ENCODE measurements around the gene VEGFB.
"Not testable (repeated sequence)": the region's sequence is repeated elsewhere in the genome, so short reads cannot be mapped to it uniquely, and the experiment has no call there.

VEGFB gene

DNA sequence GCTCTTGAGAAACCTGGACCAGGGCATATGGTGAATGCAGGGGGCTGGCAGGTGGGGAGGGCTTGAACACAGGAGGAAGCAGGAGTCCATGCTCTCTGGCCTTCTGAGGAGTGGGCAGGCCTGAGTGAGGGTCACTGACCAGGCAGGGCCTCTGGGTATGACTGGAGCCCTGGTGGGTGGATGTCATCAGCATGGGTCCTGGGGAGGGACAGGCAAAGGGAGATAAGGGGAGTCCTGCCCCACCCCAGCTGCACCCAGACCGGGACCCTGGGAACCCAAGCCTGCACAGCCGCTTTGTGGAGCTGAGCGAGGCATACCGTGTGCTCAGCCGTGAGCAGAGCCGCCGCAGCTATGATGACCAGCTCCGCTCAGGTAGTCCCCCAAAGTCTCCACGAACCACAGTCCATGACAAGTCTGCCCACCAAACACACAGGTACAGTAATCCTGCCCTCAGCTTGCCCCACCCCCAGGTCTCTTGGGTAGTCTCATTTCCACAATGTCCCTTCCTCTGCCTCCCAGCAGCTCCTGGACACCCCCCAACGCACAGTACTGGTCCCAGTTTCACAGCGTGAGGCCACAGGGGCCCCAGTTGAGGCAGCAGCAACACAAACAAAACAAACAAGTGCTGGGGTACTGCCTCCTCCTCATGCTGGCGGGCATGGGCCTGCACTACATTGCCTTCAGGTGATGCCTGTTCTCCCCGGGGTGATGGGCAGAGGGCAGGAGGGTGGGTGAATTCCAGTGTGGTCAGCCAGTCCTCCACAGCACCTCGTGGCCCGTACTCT, 2.0 kb upstream of the VEGFB start:
- DNase-seq (ENCODE audit: low read depth), result no peak

DNA sequence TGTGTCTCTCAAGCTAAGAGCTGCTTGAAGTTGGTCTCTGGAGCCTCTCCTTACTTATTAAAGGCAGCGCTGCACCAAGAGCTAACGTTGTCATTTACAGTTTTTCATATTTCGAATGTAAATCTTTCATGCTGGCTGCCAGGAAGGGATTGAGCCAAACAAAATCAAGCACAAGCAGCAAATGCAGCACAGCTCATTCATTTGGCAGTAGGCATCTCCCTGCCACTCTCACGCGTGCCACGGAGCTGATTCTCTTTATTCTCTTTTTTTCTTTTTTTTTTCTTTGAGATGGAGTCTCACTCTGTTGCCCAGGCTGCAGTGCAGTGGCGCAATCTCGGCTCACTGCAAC, 1.4 kb upstream of the VEGFB start:
- DNase-seq (ENCODE audit: low read depth), result no peak

DNA sequence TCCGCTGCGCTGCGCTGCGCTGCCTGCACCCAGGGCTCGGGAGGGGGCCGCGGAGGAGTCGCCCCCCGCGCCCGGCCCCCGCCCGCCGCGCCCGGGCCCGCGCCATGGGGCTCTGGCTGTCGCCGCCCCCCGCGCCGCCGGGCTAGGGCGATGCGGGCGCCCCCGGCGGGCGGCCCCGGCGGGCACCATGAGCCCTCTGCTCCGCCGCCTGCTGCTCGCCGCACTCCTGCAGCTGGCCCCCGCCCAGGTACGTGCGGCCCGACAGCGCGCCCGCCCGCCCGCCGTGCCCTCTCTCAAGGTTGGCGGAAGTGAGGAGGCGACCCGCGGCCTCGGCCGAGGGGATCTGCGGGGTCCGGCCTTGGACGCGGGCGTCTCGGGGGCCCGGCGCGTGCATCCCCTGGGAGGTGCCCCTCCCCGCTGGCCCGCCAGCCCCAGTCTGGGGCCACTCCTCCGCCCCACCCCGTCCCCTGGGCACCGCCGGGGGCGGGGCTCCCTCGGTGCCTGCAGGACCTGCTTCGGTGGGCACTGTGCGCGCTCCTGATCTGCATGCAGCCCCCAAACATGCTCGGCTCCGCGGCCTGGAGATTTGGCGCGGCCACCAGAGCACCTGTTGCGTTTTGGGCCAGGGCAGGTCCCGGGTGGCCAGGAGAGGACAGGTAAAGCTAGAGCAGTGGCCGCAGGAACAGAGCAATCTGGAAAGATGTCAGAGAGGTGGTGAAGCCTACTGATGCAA, 429 bp downstream of the VEGFB start:
- peak; percentile 30 for DNase-seq (ENCODE audit: low read depth)

DNA sequence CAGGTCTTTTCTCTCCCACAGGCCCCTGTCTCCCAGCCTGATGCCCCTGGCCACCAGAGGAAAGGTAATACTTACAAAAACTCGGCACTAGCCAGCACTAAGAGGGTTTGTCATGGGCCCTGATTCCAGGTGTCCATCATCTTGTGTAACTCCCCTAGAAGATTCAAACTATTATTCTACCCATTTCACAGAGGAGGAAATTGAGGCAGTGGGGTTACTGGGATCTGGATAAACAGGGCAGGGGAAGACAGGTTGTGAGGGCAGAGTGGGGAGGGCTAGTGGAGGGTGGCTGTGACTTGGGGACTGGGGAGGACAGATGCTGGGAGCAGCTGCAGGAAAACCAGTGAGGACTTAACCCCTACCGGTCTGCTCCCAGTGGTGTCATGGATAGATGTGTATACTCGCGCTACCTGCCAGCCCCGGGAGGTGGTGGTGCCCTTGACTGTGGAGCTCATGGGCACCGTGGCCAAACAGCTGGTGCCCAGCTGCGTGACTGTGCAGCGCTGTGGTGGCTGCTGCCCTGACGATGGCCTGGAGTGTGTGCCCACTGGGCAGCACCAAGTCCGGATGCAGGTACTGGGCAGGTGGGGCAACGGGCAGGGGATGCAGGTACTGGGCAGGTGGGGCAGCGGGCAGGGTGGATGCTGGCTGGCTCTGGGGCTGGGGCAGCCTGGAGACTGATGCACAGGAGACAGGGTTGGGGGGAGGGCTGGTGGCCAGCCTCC, 1.2 kb downstream of the VEGFB start:
- DNase-seq (ENCODE audit: low read depth), result no peak

DNA sequence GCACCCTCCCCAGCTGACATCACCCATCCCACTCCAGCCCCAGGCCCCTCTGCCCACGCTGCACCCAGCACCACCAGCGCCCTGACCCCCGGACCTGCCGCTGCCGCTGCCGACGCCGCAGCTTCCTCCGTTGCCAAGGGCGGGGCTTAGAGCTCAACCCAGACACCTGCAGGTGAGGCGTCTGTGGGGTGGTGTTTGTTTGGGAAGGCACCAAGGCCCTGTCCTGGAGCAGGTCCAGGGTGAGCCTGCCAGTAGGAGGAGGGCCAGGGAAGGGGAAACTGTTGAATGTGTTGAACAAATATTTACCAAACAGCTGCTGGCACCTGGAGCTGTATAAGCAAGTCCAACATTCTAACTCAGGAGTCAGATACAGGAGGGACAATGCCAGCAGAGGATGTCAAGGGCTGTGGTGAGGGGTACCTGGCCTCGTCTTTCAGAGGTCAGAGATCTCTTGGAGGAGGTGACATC, 3.1 kb downstream of the VEGFB start:
- DNase-seq (ENCODE audit: low read depth), result no peak

DNA sequence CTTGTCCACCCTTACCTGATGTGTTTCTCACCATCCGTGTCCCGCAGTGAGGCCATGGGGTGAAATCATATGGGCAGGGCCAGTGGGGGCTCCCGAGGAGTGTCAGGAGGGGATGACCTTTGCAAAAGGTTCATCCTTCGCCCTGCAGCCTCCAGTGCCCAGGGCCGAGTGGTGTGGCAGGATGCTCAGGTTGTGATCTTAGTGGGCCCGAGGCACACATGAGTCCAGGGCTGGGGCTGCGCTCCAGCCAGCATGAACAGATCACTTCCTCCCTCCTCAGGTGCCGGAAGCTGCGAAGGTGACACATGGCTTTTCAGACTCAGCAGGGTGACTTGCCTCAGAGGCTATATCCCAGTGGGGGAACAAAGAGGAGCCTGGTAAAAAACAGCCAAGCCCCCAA, 3.7 kb downstream of the VEGFB start:
- DNase-seq (ENCODE audit: low read depth), result no peak

DNA sequence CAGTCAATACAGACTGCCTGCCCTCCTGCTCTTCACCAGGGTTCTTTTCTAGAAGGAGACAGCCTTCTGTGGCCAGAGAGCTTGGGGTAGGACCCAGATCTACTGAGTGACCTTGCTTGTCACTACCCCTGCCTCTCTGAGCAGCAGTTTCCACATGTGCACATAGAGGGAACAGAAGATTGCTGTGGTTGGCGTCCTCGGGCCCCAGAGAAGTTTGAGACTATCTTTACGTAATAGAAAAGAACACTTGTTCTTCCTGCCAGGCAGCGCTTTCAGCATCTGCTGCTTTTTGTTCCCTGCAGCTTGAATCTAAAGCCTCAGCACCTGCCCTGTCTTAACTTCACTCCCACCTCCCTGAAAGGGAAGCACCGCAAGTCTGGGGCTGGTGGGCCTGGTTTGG, 4.6 kb downstream of the VEGFB start:
- DNase-seq (ENCODE audit: low read depth), result no peak

DNA sequence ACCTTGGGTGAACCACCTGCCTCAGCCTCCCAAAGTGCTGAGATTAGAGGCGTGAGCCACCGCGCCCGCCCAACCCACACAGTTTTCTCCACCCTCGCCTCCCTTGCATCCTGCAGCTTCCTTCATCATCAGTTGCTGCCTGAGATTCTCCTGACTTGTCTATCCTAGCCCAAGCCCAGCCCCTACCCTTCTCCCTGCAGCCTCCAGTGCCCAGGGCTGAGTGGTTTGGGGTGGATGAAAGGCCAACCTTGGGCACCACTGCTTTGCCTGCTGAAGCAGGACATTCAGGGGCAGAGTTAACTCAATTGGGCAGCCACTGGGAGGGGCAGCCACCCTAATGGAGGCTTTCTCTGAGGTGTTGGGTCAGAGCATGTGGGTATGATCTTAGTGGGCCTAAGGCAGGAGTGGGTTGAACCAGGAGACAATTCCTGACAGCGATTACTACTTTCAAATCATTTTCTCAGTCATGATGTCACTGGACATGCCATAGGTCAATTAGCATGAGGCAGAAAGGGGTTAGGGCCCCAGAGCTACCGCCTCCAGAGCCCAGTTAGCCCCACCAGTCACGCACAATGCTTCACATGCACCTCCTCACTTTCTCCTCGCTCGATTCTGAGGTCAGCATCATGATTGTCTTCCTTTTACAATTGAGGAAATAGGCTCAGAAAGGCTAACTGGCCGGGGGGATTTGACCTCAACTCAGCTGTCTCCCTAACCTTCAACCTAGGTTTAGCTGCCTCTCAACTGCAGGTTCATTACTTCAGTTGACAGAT, 5.5 kb downstream of the VEGFB start:
- DNase-seq (ENCODE audit: low read depth), result no peak

DNA sequence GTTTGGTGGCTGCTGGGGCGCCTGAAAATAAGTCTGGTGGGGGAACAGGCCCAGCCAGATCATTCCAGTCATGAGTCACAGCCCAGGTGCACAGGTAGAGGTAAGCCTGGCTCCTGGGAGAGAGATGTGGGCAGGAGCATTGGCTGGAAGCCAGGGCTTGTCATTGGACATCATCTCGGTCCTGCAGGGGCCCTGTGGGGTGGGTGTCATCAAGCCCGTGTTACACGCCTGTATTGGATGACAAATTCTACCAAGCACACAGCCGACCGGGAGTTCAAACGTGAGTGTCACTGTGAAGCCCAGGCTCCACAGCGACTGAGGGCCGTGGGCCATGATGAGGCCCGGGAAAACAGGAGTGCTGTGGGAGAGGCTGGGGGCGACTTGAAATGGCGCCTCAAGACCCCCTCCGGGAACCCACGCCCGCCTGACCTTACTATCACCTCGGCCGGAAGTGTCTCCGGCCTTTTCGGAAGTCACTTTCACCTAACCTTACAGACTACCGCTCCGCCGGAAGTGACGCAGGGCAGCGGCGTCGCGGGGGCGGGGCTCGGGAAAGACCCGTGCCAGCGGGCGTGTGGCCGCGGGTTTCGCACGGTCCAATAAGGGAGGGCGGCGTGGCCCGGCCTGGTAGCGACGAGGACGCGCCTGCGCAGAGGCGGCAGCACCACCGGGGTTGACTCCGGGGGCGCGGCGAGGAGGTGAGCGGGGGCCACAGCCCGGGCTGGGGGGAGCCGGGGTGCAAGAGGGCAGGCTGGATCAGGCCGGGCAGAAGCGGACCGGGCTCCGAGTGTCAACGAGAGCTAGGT, 6.3 kb downstream of the VEGFB start, which contains the start of gene FKBP2:
FKBP2 (plus strand) TSS at position 661 of the 806 bp plus-strand sequence. CDS start 1,293 bp downstream, outside the sequence.
- peak; percentile 96 for DNase-seq (ENCODE audit: low read depth)

DNA sequence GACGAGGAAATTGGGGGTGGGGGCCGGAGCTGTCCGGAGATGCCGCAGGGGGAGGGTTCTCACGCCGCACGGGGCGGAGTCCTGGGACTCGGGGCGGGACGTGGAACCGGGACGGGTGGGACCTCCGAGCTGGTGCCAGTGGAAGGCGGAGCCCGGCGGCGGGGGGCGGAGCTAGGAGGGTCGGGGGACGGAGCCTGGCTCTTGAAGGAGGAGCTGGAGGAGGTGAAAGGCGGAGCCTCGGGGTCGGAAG, 6.8 kb downstream of the VEGFB start:
- peak; percentile 99 for DNase-seq (ENCODE audit: low read depth)

DNA sequence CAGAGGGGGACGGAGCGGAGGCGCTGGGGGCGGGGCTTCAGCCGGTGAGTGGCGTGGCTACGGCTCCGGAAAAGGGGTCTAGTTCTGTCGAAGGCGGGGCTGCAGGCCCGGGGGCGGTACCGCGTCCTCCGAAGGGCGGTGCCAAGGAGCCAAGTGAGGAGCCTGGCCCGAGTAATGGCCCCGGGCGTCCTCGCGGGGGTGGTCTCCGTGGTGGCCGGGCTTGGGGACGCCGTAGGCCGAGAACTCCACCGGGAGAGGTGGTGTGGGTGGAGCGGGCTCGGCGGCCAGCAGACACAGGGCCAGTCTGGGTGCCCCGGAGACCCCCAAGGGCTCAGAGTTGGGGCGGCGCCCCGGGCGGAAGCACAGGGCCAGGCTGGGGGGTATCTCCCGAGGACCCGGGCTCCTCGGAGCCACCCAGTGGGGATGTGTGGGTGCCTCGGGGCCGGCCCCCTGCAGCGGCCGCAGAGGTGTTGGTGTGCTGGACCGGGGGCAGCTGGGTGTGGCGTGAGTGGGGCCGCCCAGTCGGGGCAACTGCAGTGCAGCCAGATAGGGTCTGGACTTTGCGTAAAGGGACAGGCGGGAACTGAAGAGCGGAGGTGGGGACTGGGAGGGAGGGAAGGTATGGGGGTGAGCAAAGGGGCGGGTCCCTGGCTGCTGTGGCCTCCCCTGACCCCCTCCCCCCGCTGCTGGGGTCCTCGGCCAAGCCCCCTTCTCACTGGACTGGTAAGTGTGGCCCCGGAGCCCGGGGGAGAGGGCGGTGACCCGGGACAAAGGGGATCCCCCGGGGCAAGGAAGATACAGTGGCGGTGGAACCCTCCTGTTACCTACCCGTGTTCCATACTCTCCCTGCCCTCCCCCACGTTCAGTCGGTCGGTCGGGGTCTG, 7.3 kb downstream of the VEGFB start:
- no peak for DNase-seq (ENCODE audit: low read depth)

DNA sequence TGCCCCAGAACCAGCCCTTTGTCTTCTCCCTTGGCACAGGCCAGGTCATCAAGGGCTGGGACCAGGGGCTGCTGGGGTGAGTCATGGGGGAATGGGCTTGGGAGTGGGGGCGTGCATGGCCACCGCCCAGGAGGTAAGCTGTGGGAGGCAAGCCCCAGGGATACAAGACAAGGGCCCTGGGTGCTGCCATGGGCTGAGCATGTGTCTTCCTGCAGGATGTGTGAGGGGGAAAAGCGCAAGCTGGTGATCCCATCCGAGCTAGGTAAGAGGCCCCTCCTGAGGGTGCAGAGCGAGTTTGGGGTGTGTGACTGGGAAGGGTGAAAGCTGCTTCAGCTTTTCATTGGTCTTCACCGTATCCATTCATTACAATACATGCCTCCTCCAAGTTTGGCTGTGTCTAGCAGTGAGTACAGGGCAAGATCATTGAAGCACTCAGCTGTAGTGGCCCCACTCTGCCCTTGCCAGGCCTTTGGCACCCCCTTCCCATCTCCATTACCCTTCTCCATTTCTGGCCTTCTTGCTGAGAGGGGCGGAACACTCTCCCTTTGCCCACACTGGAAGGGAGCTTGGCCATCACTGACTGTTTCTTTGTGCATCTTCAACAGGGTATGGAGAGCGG, 9.0 kb downstream of the VEGFB start:
- DNase-seq (ENCODE audit: low read depth), result no peak

DNA sequence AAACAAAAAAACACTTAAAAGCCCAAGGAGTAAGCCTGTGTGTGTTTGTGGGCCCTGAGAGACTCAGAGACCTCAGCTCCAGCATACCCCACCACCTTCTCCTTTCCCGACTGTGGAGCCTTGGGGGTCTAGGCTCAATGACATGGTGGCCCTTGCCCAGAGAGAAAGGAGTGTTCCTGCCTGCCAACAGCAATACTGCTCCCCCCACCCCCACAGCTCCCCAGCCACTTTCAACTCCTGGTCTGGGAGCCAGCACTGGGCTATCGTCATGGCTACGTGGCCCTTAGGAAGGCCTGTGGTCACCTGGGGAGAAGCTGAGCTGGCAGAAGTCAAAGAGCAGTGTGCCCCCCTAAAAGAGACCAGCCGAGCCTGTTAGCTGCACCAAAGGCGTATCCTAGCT, 9.7 kb downstream of the VEGFB start:
- DNase-seq (ENCODE audit: low read depth), result no peak

DNA sequence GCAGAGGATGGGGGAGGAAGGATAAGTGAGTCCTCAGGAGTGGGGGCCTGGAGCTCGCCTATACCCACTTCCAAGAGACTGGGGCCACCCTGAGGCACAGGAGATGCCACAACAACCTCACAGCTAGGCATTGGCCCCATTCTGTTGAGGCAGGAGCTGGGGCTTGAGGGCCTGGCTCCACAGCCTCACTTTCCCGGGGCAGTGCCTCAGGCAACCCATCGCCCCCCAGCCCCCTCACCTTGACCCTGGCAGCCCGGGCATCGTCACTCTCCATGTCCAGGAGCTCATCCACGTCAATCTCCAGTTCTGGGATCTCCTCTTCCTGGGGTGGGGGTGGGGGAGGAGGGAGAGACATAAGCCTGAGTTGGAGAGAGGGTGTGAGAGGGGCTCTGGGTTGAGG, 10.6 kb downstream of the VEGFB start:
- no peak for DNase-seq (ENCODE audit: low read depth)

DNA sequence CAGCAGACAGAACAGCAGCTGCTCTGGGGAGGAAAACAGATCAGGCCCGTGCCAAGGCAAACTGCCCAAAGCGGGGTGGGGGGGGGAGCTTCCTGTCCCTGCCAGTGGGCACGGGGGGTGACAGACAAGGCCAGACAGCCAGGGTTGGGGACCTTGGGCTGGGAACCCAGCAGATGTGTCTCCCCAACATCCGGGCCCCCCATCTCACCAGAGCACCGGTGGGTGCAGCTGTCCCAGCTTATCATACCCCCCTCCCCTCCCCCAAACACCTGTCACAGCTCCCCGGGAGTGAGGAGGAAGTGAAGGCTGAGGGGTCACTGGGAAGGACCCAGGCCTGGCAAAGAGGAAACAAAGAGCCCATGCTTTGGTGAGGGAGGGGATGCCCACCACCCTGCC, 11.0 kb downstream of the VEGFB start:
- DNase-seq (ENCODE audit: low read depth), result peak; percentile 51

DNA sequence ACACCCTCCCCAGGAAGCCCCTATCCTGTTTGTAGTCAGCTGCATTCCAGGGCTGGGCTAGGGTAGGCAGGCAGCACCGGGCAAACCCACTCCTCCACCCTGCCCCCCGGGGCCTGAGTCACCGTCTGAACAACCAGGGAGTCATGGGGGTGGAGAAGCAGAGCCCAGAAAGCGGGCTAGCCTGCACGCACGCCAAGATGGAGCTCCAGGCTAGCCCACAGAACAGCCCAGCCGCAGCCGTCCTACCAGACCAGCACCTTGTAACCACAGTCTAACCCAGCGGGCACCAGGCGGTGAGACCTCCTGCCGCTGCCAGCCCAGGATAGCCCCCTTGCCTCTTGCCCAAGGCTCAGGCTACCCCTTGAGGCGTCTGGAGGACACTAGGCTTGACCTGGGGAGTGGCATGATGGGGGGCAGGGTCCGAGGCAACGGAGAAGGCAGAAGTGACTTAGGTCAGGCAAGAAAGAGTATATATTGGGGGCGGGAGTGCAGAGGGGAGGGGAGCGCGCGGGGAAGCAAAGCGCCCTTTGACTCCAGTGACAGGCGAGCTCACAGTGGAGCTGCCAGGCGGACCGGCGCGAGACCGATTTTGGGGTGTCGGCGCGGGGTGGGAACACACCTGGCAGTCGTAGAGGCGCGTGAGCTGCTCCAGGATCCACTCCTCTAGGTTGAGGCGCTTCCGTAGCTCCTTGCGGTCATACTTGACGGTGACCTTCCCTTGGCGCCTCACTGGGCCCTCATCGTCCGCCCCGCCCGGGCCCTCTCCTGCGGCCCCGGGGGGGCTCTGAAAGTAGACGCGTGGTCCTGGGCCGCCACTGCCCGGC, 11.6 kb downstream of the VEGFB start:
- peak; percentile 53 for DNase-seq (ENCODE audit: low read depth)

DNA sequence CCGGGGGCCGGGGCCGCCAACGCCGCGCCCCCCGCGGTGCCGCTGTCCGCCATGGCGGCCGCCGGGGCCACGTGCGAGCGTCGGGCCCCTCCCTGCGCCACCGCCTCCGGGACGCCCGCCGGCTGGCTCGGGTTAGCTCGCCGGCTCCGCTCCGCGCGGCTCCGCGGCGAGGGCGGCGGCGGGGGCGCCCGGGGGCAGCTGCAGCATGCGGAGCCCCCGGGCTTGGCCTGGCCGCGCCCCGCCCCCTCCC, 12.2 kb downstream of the VEGFB start:
- DNase-seq (ENCODE audit: low read depth), result not testable (repeated sequence)

DNA sequence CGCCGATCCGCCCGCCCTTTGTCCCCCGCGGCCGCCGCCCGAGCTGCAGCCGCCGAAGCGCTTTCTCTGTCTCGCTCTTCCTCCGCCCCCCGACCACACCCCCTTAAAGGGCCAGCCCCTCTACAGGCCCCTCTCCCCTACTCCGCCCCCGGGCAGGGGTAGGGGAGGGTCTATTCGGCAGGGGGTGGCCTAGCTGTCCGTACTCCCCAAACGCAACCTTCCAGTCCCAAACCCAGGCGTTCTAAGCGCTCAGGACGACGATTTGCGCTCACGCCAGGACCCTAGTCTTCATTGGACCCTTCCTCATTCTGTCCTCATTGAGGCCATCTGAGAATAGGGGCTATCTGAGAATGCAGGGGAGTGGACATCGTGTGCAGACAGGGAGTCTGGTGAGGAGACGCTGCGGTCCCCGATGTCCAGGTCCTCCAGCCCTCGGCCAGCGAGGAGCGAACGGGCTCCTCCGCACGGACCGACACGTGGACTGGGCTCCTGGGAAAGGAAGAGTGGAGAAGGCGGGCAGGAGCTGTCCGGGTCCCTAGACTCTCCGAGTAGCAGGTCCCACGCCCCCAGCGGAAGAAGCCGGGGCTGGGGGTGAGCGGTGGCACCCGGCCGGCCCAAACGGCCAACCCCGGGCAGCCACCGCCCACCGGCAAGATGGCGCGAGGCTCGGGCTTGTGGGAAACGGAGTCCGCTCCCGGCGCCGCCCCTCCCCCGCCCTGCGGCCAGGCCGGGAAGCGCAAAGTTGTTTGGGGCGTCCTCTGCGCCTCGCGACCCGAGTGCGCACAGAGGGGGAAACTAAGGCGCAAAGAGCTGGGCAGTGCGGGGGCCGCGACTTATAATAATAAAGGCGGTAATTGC, 12.7 kb downstream of the VEGFB start, which contains the start of gene PPP1R14B:
PPP1R14B (minus strand) TSS at position 73 of the 858 bp plus-strand sequence. CDS start 270 bp downstream, outside the sequence.
- DNase-seq (ENCODE audit: low read depth), result peak; percentile 74

Measured in activated T-cell treated with anti-CD3 and anti-CD28 coated beads for 1 hour (primary cell).